Keratinocyte (primary cell): ENCODE data around the gene MBP. TPM values are rescaled to one million over a fixed set of nuclear protein-coding genes. Genes with fewer than 3 reads are reported as not detected.

ENCODE experiments used
- DNase-seq: peaks from one replicate; pipeline ENCODE4 v3.0.0-alpha.2; 2011; ENCODE audit warnings: low read depth, missing footprints, low spot score
- FAIRE-seq: peaks from 2 replicates; lab custom pipeline; 2011; peaks lifted over from hg19 to GRCh38; lab: Jason Lieb, UNC
- H2AFZ ChIP-seq: 2 replicates; pipeline ENCODE4 v1.6.0; 2012; ENCODE audit warnings: low read length, control low read depth, inconsistent platforms; ENCODE audit not compliant: control insufficient read depth
- H3K27ac ChIP-seq: 2 replicates; pipeline ENCODE4 v1.5.1; 2011; ENCODE audit warnings: low read length; ENCODE audit not compliant: control insufficient read depth, insufficient read depth
- H3K27me3 ChIP-seq: 3 replicates; pipeline ENCODE4 v1.6.0; 2011; ENCODE audit warnings: low read length; ENCODE audit not compliant: control insufficient read depth, insufficient read depth; ENCODE audit errors: extremely low read depth
- H3K36me3 ChIP-seq, 2 experiments: 2 replicates in 1 of 2; 3 replicates in 1 of 2; pipeline ENCODE4 v1.5.1; 2011; ENCODE audit warnings: low read length in 2 of 2, mild to moderate bottlenecking in 1 of 2; ENCODE audit not compliant: control insufficient read depth in 2 of 2, insufficient read depth in 2 of 2; ENCODE audit errors: extremely low read depth in 1 of 2
- H3K4me1 ChIP-seq: 3 replicates; pipeline ENCODE4 v1.5.1; 2011; ENCODE audit warnings: low read length; ENCODE audit not compliant: control insufficient read depth, insufficient read depth; ENCODE audit errors: extremely low read depth
- H3K4me2 ChIP-seq: 3 replicates; pipeline ENCODE4 v1.6.0; 2011; ENCODE audit warnings: low read depth, low read length; ENCODE audit not compliant: control insufficient read depth, insufficient read depth; ENCODE audit errors: extremely low read depth
- H3K4me3 ChIP-seq, 3 experiments: fragments of 200-600 bp in 1 of 3; sonication (generic) in 1 of 3; 2 replicates in 2 of 3; 3 replicates in 1 of 3; pipeline ENCODE4 v1.5.1; 2011 to 2016; ENCODE audit warnings: low read length in 3 of 3, mild to moderate bottlenecking in 3 of 3, control low read depth in 2 of 3, inconsistent platforms in 1 of 3, low read depth in 1 of 3, mixed read lengths in 1 of 3, mixed run types in 1 of 3, moderate library complexity in 1 of 3; ENCODE audit not compliant: control insufficient read depth in 2 of 3, insufficient read depth in 2 of 3; ENCODE audit errors: extremely low read depth in 1 of 3
- H3K79me2 ChIP-seq: 2 replicates; pipeline ENCODE4 v1.6.0; 2012; ENCODE audit warnings: low read length; ENCODE audit not compliant: control insufficient read depth, insufficient read depth
- H3K9ac ChIP-seq: 3 replicates; pipeline ENCODE4 v1.6.0; 2011; ENCODE audit warnings: low read length; ENCODE audit not compliant: control insufficient read depth, insufficient read depth; ENCODE audit errors: extremely low read depth
- H3K9me1 ChIP-seq: 3 replicates; pipeline ENCODE4 v1.6.0; 2011; ENCODE audit warnings: low read length; ENCODE audit not compliant: control insufficient read depth, insufficient read depth; ENCODE audit errors: extremely low read depth
- H3K9me3 ChIP-seq: 2 replicates; pipeline ENCODE4 v1.5.1; 2012; ENCODE audit warnings: low read depth, low read length; ENCODE audit not compliant: control insufficient read depth
- H4K20me1 ChIP-seq: 3 replicates; pipeline ENCODE4 v1.6.0; 2011; ENCODE audit warnings: low read length; ENCODE audit not compliant: control insufficient read depth, insufficient read depth; ENCODE audit errors: extremely low read depth
- EZH2 ChIP-seq: IDR thresholded peaks from one replicate; pipeline ENCODE4 v1.6.1; 2012; ENCODE audit warnings: inconsistent platforms, mild to moderate bottlenecking, low read length, moderate library complexity
- dilution Hi-C: fragments of 300-500 bp; cut with MboI; formaldehyde crosslinking; loops from one replicate; pipeline ENCODE4 v1.7.0; 2020; ENCODE audit warnings: low sequenced_read_pairs; ENCODE audit not compliant: extremely low pct_ligation_motif_present
- polyA plus RNA-seq, 5 experiments: library from polyadenylated mRNA; depleted of rRNA in 3 of 5; stranded (reverse) in 3 of 5; stranded (forward) in 1 of 5; unstranded in 1 of 5; fragments of >200 nt; gene quantifications; 1 replicate in 1 of 5; 2 replicates in 3 of 5; 3 replicates in 1 of 5; pipeline versions ENCODE4 v1.2.1 to v1.2.3, GENCODE V29; 2011 to 2012; ENCODE audit warnings: missing spikeins in 2 of 5, low read depth in 1 of 5, low replicate concordance in 1 of 5
- TF ChIP-seq, protein P1 (sequence below), 3 experiments: IDR thresholded peaks in 1 of 3; conservative IDR thresholded peaks in 1 of 3; optimal IDR thresholded peaks in 1 of 3; 2 replicates in 2 of 3; 3 replicates in 1 of 3; pipeline versions ENCODE3 to v1.5.1; 2011; ENCODE audit warnings: low read length in 3 of 3, mild to moderate bottlenecking in 3 of 3, moderate library complexity in 2 of 3, control low read depth in 1 of 3, inconsistent platforms in 1 of 3; ENCODE audit not compliant: insufficient read depth in 2 of 3; ENCODE audit errors: extremely low read depth in 1 of 3

Gene MBP
- polyA plus RNA-seq, 1 donor (not counting 4 experiments of a cell fraction or from before 2014, with no cell fraction given), result 38.7 TPM

DNA sequence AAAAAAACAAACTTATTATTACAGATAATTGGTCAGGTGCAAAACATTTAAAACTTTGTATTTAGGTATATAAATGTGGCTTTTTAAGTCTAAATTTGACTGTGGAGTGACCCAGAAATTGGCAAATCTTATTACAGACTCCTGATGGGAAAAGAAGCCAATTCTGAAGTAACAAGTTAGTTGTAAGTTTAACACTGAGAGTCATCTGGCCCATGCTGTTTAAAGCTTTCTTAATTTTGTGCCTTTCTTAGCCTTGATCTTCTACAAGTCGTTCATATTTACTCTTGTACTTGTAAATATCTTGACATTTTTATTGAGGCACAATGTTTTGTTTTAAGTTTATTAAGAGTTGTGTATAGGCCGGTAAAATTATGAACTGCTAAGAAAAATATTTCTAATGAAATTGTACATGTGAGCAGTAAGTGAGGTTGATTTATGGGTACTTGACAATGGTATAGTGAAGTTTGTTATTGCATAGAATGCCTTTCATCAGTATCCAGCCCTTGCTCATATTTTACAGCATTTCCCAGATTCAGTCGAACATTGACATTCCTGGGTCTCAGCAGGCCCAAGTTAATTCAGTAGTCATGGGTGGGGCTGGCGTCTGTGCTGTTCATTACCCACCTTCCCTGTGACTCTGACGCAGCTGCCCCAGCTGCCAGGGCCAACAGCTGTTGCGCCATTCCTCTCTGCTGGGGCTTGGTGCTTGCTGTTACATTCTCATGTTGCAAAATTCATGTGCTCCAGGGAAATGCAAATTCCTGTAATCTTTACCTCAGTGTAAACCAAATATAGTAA is 188.8 kb downstream of the MBP start:
- Histone ChIP-seq H2AFZ (no peak overlapping the region), H3K36me3 (peaks cover 6 to 11% of the 10 kb centered on the region in 2 experiments), H3K9me1 (no peaks in the 10 kb centered on the region), H3K9me3 (no peaks in the 10 kb centered on the region), H3K4me1 (no peaks in the 10 kb centered on the region), H3K9ac (no peak overlapping the region), H3K4me3 (no peak overlapping the region), H3K4me2 (no peak overlapping the region), H3K79me2 (no peaks in the 10 kb centered on the region), H4K20me1 (no peaks in the 10 kb centered on the region), H3K27me3 (no peaks in the 10 kb centered on the region), H3K27ac (no peak overlapping the region)
- no peak for DNase-seq
- TF ChIP-seq, protein P1, sequence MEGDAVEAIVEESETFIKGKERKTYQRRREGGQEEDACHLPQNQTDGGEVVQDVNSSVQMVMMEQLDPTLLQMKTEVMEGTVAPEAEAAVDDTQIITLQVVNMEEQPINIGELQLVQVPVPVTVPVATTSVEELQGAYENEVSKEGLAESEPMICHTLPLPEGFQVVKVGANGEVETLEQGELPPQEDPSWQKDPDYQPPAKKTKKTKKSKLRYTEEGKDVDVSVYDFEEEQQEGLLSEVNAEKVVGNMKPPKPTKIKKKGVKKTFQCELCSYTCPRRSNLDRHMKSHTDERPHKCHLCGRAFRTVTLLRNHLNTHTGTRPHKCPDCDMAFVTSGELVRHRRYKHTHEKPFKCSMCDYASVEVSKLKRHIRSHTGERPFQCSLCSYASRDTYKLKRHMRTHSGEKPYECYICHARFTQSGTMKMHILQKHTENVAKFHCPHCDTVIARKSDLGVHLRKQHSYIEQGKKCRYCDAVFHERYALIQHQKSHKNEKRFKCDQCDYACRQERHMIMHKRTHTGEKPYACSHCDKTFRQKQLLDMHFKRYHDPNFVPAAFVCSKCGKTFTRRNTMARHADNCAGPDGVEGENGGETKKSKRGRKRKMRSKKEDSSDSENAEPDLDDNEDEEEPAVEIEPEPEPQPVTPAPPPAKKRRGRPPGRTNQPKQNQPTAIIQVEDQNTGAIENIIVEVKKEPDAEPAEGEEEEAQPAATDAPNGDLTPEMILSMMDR (optimal IDR thresholded peaks at IDR 0.05 in 1 of 3, IDR thresholded peaks at IDR 0.05 in 1 of 3, conservative IDR thresholded peaks at IDR 0.05 in 1 of 3; ENCODE audit: extremely low read depth in 1 of 3, insufficient read depth in 2 of 3, low read length in 3 of 3), result no peak
- no peak for TF ChIP-seq EZH2
- FAIRE-seq, result no peak
- dilution Hi-C loops, result no loop called here

DNA sequence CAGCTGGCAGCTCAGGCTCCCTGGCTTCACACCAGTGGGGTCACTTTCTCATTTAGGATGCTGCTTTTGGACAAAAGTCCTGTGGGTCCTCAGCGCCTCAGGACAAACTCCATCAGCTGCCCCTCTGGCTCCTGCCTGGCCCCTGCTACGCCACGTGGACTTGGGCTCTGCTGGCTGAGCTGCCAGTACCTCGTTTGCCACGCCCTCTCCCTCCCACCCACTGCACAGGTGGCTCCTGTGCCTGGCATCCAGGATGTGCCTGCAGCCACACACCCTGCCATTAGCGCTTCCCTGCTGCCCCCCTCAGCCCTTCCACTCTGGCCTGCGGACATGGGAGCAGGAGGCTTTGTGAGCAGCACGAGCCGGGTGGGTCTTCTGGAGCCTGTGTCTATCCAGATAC is 191.3 kb downstream of the MBP start:
- no peak overlapping the region for H3K9ac ChIP-seq
- DNase-seq, result no peak
- peaks cover 6 to 9% of the 10 kb centered on the region in 2 experiments for H3K36me3 ChIP-seq
- TF ChIP-seq, protein P1 (optimal IDR thresholded peaks at IDR 0.05 in 1 of 3, IDR thresholded peaks at IDR 0.05 in 1 of 3, conservative IDR thresholded peaks at IDR 0.05 in 1 of 3; ENCODE audit: extremely low read depth in 1 of 3, insufficient read depth in 2 of 3, low read length in 3 of 3), result no peak
- TF ChIP-seq EZH2, result no peak
- H3K79me2 ChIP-seq, result no peaks in the 10 kb centered on the region
- dilution Hi-C loops, result no loop called here
- no peak overlapping the region for H3K27ac ChIP-seq
- H3K4me3 ChIP-seq, result no peak overlapping the region
- no peaks in the 10 kb centered on the region for H4K20me1 ChIP-seq
- H2AFZ ChIP-seq, result no peak overlapping the region
- FAIRE-seq, result no peak
- H3K4me1 ChIP-seq, result no peaks in the 10 kb centered on the region
- H3K27me3 ChIP-seq, result no peaks in the 10 kb centered on the region
- no peak overlapping the region for H3K4me2 ChIP-seq
- H3K9me3 ChIP-seq, result no peaks in the 10 kb centered on the region
- H3K9me1 ChIP-seq, result no peaks in the 10 kb centered on the region
